ENCODE measurements around the gene COL1A1.

COL1A1 gene

DNA sequence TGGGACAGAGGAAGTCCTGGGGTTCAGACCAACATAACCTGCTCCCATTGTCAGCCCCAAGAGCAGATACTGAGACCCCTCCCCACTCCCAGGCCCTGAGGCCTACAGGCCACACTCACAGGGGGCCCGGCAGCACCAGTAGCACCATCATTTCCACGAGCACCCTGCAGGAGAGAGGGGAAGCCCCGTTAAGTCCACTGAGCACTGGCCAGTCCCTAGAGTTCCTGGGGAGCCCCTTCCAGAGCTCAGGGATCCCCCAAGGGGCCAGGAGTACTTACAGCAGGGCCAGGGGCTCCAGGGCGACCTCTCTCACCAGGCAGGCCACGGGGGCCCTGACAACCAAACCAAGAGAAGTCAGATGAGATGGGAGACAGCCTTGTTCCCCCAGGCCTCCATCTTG, 5.4 kb downstream of the COL1A1 start:
- H3K36me3 ChIP-seq (ENCODE audit: insufficient read depth, low read length), result peaks cover 83% of the 10 kb centered on the region
- H3K4me3 ChIP-seq (ENCODE audit: low read depth in 1 of 2, low read length in 2 of 2), result no peak overlapping the region

DNA sequence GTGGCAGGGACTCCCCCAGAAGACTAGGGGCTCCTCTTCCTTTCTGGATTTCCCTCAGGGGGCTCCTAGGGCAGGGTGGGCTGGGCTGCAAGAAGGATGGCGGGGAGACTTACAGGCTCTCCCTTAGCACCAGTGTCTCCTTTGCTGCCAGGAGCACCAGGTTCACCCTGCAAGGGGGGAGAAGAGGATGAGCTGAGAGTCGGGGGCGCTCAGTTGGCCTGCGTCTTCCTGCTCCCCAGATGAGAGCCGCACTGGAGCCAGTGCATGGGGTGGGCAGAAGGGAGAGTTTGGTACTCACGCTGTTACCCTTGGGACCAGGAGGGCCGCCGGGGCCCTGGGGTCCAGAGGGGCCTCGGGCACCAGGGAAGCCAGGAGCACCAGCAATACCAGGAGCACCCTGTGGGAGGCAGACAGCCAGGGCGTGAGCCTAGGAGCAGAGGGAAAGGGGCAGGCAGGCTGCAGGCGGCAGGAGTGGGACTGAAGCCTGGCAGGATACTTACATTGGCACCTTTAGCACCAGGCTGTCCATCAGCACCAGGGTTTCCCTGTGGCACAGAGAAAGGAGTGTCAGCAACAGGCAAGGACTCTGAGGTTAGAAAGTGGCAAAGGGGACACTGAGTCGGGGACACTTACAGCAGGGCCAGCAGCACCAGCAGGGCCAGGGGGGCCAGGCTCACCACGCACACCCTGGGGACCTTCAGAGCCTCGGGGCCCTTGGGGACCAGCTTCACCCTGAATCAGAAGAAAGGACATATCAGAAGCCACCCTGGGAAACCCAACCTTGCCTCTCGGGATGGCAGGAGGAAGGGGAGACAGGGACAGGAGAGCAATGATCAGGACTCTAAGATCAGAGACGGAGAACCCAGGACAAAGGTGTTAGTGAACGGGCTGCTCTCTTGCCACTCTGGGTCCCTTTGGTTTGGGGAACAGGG, 6.2 kb downstream of the COL1A1 start:
- H3K27me3 ChIP-seq (ENCODE audit: control insufficient read depth in 1 of 2, insufficient read depth in 2 of 2, low read length in 2 of 2), result no peaks in the 10 kb centered on the region
- H3K27ac ChIP-seq (ENCODE audit: low read depth, low read length), result no peak overlapping the region
- H3K9ac ChIP-seq (ENCODE audit: low read length), result no peak overlapping the region
- no peaks in the 10 kb centered on the region for H3K9me3 ChIP-seq (ENCODE audit: low read length)
- H3K4me1 ChIP-seq (ENCODE audit: insufficient read depth, low read length), result peaks cover 50% of the 10 kb centered on the region
- peaks cover 91% of the 10 kb centered on the region for H3K36me3 ChIP-seq (ENCODE audit: insufficient read depth, low read length)
- H3K4me3 ChIP-seq (ENCODE audit: low read depth in 1 of 2, low read length in 2 of 2), result no peak overlapping the region

More for the DNA sequence above, 5.4 kb downstream of the COL1A1 start:
- Histone ChIP-seq H3K4me1 (ENCODE audit: insufficient read depth, low read length) (peaks cover 48% of the 10 kb centered on the region), H3K27ac (ENCODE audit: low read depth, low read length) (peak overlapping the region; percentile 68), H3K9ac (ENCODE audit: low read length) (no peak overlapping the region), H3K27me3 (ENCODE audit: control insufficient read depth in 1 of 2, insufficient read depth in 2 of 2, low read length in 2 of 2) (no peaks in the 10 kb centered on the region), H3K9me3 (ENCODE audit: low read length) (no peaks in the 10 kb centered on the region)

DNA sequence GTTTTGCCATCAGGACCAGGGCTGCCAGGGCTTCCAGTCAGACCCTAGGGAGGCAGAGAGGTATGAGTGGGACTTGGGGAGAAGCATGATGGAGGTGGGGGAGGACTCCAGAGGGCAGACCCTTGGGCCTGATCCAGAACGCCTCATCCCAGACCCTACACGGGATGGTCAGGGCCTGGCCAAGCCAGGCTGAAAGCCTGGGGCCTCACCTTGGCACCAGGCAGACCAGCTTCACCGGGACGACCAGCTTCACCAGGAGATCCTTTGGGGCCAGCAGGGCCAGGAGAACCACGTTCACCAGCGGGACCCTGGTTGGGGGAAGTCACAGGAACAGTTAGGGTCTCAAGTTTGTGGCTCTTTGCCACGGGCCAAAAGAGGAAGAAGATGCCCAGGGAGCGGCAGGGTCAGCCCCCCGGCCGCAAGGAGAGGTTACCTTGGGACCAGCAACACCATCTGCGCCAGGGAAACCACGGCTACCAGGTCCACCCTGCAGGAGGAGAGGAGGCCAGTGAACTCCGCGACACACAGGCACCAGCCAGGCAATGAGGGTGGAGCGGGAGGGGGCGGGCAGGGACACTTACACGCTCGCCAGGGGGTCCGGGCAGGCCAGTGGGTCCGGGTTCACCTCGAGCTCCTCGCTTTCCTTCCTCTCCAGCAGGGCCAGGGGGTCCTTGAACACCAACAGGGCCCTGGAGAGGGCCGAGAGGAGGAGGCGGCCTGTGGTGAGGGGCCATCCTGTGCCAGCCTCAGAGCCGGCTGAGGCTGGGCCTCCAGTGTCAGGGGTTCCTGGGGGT, 7.1 kb downstream of the COL1A1 start:
- H3K36me3 ChIP-seq (ENCODE audit: insufficient read depth, low read length), result peaks cover 97% of the 10 kb centered on the region
- no peaks in the 10 kb centered on the region for H3K9me3 ChIP-seq (ENCODE audit: low read length)
- no peak overlapping the region for H3K4me3 ChIP-seq (ENCODE audit: low read depth in 1 of 2, low read length in 2 of 2)
- H3K4me1 ChIP-seq (ENCODE audit: insufficient read depth, low read length), result peaks cover 59% of the 10 kb centered on the region
- no peak overlapping the region for H3K9ac ChIP-seq (ENCODE audit: low read length)
- no peak overlapping the region for H3K27ac ChIP-seq (ENCODE audit: low read depth, low read length)
- no peaks in the 10 kb centered on the region for H3K27me3 ChIP-seq (ENCODE audit: control insufficient read depth in 1 of 2, insufficient read depth in 2 of 2, low read length in 2 of 2)

DNA sequence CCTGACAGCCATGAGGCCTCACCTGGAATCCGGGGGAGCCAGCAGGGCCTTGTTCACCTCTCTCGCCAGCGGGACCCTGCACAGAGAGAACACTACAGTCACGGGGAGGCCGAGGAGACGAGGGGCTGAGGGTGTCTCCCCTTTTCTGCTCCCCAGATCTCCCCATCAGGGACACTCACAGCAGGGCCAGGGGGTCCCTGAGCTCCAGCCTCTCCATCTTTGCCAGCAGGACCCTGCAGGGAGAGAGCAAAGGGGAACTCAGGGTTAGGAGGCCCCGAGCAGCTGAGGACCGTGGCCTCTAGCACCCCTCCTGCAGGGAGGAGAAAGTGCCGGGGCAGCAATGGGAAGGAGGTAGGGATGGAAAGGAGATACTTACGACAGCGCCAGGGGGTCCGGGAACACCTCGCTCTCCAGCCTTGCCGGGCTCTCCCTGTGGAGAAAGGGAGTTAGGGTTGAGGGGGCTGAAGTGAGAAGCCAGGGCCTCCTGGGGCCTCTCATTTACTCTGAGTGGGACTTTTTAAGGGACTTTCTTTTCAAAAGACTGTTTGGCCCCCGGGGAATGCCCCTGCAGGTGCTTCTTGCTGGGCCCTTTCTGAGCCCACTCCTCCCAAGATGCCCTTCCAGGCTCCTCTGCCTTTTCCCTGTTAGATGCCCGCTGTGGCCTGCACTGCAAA, 8.7 kb downstream of the COL1A1 start:
- Histone ChIP-seq H3K4me3 (ENCODE audit: low read depth in 1 of 2, low read length in 2 of 2) (no peak overlapping the region), H3K9ac (ENCODE audit: low read length) (no peak overlapping the region), H3K4me1 (ENCODE audit: insufficient read depth, low read length) (peaks cover 57% of the 10 kb centered on the region), H3K9me3 (ENCODE audit: low read length) (no peaks in the 10 kb centered on the region), H3K27me3 (ENCODE audit: control insufficient read depth in 1 of 2, insufficient read depth in 2 of 2, low read length in 2 of 2) (no peaks in the 10 kb centered on the region), H3K36me3 (ENCODE audit: insufficient read depth, low read length) (peaks cover 97% of the 10 kb centered on the region), H3K27ac (ENCODE audit: low read depth, low read length) (no peak overlapping the region)

DNA sequence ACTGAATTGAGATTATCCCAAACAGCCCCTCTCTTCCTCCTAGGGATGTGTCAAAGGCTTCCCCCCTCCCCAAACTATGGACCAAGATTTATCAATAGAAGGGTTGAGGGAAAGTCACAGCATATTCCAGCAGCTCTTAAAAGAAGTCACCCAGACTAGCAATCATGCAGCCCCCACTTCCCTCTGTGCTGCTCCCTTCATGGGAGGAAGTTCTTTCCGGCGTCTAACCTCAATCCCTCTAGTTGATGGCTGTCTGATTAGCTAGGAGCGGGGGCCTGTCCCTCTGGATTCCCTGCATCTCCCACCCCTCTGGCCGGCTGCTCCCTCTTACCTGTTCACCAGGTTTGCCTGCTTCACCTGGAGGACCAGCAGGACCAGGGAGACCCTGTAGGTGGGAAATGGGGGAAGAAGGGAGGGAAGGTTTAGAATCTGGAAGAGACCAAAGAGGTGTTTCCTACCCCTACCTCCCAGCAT, 9.2 kb downstream of the COL1A1 start:
- H3K4me3 ChIP-seq (ENCODE audit: low read depth in 1 of 2, low read length in 2 of 2), result no peak overlapping the region
- peaks cover 97% of the 10 kb centered on the region for H3K36me3 ChIP-seq (ENCODE audit: insufficient read depth, low read length)
- H3K27me3 ChIP-seq (ENCODE audit: control insufficient read depth in 1 of 2, insufficient read depth in 2 of 2, low read length in 2 of 2), result no peaks in the 10 kb centered on the region
- peak overlapping the region; percentile 45 for H3K27ac ChIP-seq (ENCODE audit: low read depth, low read length)
- no peak overlapping the region for H3K9ac ChIP-seq (ENCODE audit: low read length)
- H3K9me3 ChIP-seq (ENCODE audit: low read length), result no peaks in the 10 kb centered on the region
- peaks cover 56% of the 10 kb centered on the region for H3K4me1 ChIP-seq (ENCODE audit: insufficient read depth, low read length)

DNA sequence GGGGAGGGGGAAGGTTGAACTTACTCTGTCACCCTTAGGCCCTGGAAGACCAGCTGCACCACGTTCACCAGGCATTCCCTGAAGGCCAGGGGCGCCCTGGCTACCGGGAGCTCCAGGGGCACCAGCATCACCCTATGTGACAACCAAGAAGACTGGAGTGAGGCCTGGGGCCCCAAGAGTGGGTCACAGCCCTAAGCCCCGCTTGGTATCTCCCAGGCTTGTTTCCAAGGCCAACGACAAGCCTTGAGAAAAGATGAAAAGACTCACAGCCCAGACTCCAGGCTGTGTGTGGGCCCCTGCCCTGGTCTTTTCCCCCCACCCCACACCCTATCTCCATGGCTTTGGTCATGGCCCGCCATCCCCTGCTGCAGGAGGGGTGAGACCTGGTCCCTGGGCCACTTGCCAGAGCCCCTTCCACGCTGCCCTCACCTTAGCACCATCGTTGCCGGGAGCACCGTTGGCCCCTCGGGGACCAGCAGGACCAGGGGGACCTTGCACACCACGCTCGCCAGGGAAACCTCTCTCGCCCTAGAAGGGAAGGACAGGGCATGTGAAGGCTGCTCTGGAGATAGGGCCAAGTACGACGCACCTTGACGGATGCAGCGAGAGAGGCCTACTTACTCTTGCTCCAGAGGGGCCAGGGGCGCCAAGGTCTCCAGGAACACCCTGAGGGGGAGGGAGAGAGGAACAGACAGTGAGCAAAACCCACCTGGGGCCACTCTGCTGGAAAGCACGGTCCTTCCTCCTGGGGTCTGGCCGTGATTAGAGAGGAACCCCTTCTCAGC, 9.9 kb downstream of the COL1A1 start:
- Histone ChIP-seq H3K4me3 (ENCODE audit: low read depth in 1 of 2, low read length in 2 of 2) (no peak overlapping the region), H3K27ac (ENCODE audit: low read depth, low read length) (peak overlapping the region; percentile 45), H3K4me1 (ENCODE audit: insufficient read depth, low read length) (peaks cover 49% of the 10 kb centered on the region), H3K27me3 (ENCODE audit: control insufficient read depth in 1 of 2, insufficient read depth in 2 of 2, low read length in 2 of 2) (no peaks in the 10 kb centered on the region), H3K9ac (ENCODE audit: low read length) (no peak overlapping the region), H3K36me3 (ENCODE audit: insufficient read depth, low read length) (peaks cover 97% of the 10 kb centered on the region), H3K9me3 (ENCODE audit: low read length) (no peaks in the 10 kb centered on the region)

DNA sequence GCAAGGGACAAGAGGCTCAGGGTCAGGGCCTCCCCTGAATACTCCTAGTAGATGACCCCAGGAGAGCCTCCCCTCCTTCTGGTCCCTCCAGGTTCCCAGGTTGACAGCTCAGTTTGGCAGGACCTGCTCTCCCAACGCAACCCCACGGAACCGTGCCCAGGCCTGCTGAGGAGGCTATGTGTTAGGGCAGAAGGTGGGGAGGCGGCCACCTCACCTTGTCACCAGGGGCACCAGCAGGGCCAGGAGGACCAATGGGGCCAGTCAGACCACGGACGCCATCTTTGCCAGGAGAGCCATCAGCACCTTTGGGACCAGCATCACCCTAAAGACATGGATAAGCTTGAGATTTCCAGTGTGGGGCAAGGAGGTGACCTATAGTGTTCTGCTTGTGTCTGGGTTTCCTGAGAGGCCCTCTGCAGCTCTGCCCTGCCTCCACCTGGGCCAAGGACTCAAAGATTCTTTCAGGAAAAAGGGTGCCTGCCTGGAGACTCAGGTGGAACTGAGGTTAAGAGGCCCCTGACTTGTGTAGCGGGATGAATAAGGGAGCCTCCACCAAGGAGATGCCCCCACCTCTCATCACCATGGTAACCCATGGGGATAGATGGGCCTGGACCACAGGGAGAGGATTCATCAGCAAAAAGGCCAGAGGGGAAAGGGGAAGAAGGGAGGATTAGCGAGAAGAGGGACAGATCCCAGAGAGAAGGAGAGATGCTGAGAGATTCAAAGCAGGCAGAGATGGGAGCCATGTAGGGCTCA, 10.7 kb downstream of the COL1A1 start:
- H3K9ac ChIP-seq (ENCODE audit: low read length), result no peak overlapping the region
- no peak overlapping the region for H3K4me3 ChIP-seq (ENCODE audit: low read depth in 1 of 2, low read length in 2 of 2)
- peaks cover 97% of the 10 kb centered on the region for H3K36me3 ChIP-seq (ENCODE audit: insufficient read depth, low read length)
- peak overlapping the region; percentile 25 for H3K27ac ChIP-seq (ENCODE audit: low read depth, low read length)
- H3K9me3 ChIP-seq (ENCODE audit: low read length), result no peaks in the 10 kb centered on the region
- no peaks in the 10 kb centered on the region for H3K27me3 ChIP-seq (ENCODE audit: control insufficient read depth in 1 of 2, insufficient read depth in 2 of 2, low read length in 2 of 2)
- H3K4me1 ChIP-seq (ENCODE audit: insufficient read depth, low read length), result peaks cover 53% of the 10 kb centered on the region

DNA sequence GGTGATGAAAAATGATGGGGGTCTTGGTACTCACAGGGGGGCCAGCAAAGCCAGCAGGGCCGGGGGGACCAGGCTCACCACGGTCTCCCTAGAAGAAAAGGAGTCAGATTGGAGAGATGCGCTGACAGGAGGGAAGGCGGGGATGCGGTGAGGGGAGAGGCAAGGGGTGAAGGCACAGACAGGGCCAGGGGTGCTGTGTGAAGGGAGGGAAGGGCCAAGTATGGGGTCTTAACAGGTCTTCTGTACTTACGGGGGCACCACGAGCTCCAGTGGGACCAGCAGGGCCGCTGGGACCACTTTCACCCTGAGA, 11.2 kb downstream of the COL1A1 start:
- Histone ChIP-seq H3K9ac (ENCODE audit: low read length) (no peak overlapping the region), H3K9me3 (ENCODE audit: low read length) (no peaks in the 10 kb centered on the region), H3K27ac (ENCODE audit: low read depth, low read length) (no peak overlapping the region), H3K36me3 (ENCODE audit: insufficient read depth, low read length) (peaks cover 97% of the 10 kb centered on the region), H3K4me1 (ENCODE audit: insufficient read depth, low read length) (peaks cover 53% of the 10 kb centered on the region), H3K4me3 (ENCODE audit: low read depth in 1 of 2, low read length in 2 of 2) (no peak overlapping the region), H3K27me3 (ENCODE audit: control insufficient read depth in 1 of 2, insufficient read depth in 2 of 2, low read length in 2 of 2) (no peaks in the 10 kb centered on the region)

DNA sequence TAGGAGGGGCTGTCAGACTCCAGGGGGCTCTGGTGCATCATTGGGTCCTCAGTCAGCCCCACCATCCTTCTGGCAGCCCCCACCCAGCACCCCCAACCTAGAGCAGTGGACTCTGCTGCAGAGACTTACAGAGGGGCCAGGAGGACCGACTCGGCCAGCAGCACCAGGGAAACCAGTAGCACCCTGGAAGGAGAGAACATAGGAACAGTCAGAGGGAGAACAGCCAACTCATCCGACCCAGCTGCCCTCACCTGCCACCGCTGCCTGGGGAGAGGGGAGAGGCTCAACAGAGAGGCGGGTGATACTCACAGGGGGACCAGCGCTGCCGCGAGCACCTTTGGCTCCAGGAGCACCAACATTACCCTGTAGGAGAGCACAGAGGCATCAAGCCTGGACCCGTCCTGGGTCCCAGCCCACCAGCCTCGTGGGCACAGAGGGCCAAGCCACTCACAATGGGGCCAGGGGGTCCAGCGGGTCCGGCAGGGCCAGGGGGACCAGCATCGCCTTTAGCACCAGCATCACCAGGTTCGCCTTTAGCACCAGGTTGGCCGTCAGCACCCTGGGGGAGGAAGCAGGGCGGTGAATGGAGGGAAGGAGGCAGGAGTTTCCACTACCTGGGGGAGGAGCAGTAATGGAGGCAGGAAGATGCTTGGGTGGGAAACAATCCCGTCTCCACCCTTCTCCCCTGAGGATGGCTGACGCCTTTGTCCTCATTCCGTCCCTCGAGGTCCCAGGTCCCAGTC, 11.7 kb downstream of the COL1A1 start:
- H3K9ac ChIP-seq (ENCODE audit: low read length), result no peak overlapping the region
- peaks cover 95% of the 10 kb centered on the region for H3K36me3 ChIP-seq (ENCODE audit: insufficient read depth, low read length)
- H3K9me3 ChIP-seq (ENCODE audit: low read length), result no peaks in the 10 kb centered on the region
- peaks cover 56% of the 10 kb centered on the region for H3K4me1 ChIP-seq (ENCODE audit: insufficient read depth, low read length)
- no peak overlapping the region for H3K27ac ChIP-seq (ENCODE audit: low read depth, low read length)
- H3K27me3 ChIP-seq (ENCODE audit: control insufficient read depth in 1 of 2, insufficient read depth in 2 of 2, low read length in 2 of 2), result no peaks in the 10 kb centered on the region
- H3K4me3 ChIP-seq (ENCODE audit: low read depth in 1 of 2, low read length in 2 of 2), result no peak overlapping the region
